ENCODE results near the gene MAP2. TPM values are rescaled to one million over a fixed set of nuclear protein-coding genes. Genes with fewer than 3 reads are reported as not detected.

Gene MAP2
- total RNA-seq, 3 donors from 2014 or later = 8.2 to 18.6 (median 11.5) TPM

- no peaks in the 10 kb centered on the region for H3K9me3 ChIP-seq
- H3K4me3 ChIP-seq = no peak overlapping the region
- no peaks in the 10 kb centered on the region for H3K4me1 ChIP-seq
- no peaks in the 10 kb centered on the region for H3K27me3 ChIP-seq
- no peak for DNase-seq (ENCODE audit: low spot score in 2 of 2)
- TF ChIP-seq POLR2AphosphoS5 (IDR thresholded peaks at IDR 0.05) (no peak), POLR2A (IDR thresholded peaks at IDR 0.05) (no peak)
- TF ChIP-seq, protein P1, sequence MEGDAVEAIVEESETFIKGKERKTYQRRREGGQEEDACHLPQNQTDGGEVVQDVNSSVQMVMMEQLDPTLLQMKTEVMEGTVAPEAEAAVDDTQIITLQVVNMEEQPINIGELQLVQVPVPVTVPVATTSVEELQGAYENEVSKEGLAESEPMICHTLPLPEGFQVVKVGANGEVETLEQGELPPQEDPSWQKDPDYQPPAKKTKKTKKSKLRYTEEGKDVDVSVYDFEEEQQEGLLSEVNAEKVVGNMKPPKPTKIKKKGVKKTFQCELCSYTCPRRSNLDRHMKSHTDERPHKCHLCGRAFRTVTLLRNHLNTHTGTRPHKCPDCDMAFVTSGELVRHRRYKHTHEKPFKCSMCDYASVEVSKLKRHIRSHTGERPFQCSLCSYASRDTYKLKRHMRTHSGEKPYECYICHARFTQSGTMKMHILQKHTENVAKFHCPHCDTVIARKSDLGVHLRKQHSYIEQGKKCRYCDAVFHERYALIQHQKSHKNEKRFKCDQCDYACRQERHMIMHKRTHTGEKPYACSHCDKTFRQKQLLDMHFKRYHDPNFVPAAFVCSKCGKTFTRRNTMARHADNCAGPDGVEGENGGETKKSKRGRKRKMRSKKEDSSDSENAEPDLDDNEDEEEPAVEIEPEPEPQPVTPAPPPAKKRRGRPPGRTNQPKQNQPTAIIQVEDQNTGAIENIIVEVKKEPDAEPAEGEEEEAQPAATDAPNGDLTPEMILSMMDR (IDR thresholded peaks at IDR 0.05) = no peak
- intact Hi-C loops (cut with DNase I; ENCODE audit: low total_unique reads) = no loop called here
- no peak overlapping the region for H3K27ac ChIP-seq
- H3K36me3 ChIP-seq = no peaks in the 10 kb centered on the region
These were observed 200.5 kb downstream of the MAP2 start for GRCh38 chr2:209624192-209624938.

DNA sequence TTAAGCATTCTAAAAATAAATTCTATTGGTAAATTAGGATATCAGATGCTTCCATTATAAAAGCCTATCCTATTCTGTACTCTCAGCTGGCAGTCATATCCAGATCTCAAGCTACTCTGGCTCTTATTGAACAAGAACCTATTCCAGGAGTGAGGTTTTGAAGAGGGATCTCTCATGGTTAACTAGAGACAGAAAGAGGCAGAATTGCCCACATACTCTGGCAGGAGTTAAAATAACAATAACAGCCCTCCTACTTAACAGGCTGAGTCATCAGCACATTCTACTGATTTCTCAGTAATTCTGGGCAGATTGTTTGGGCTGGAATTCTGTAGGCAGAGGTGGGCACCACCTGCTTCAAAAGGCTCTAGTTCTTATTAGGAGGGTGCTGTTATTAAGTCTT is 205.8 kb downstream of the MAP2 start:
- no peak overlapping the region for H3K27ac ChIP-seq
- TF ChIP-seq, protein P1 (IDR thresholded peaks at IDR 0.05) = no peak
- TF ChIP-seq POLR2A (IDR thresholded peaks at IDR 0.05) = no peak
- no peak for TF ChIP-seq POLR2AphosphoS5 (IDR thresholded peaks at IDR 0.05)
- intact Hi-C loops (cut with DNase I; ENCODE audit: low total_unique reads) = no loop called here
- H3K4me1 ChIP-seq = no peaks in the 10 kb centered on the region
- no peak overlapping the region for H3K4me3 ChIP-seq
- no peaks in the 10 kb centered on the region for H3K9me3 ChIP-seq
- no peak for DNase-seq (ENCODE audit: low spot score in 2 of 2)
- no peaks in the 10 kb centered on the region for H3K36me3 ChIP-seq
- no peaks in the 10 kb centered on the region for H3K27me3 ChIP-seq

DNA sequence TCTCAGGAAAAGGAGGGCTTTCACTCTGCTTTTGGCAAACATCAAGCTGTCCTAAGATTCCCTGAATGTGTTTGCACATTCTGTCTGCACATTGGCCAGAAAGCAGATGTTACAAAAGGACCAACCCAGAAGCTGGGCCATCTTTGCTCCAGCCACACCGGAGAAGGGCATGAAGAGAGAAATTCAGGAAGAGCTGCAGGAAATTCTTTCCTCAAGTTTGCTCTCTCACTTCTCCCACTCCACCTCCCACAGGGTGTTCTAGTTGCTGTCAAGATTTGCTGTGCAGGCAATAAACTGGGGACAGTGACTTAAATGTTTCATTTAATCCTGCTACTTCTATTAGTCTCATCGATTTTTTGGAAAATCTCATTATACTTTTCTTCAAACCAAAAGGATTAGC is 210.1 kb downstream of the MAP2 start:
- Histone ChIP-seq H3K27me3 (no peaks in the 10 kb centered on the region), H3K9me3 (no peaks in the 10 kb centered on the region), H3K27ac (no peak overlapping the region), H3K4me3 (no peak overlapping the region), H3K4me1 (no peaks in the 10 kb centered on the region), H3K36me3 (peaks cover 3% of the 10 kb centered on the region)
- intact Hi-C loops (cut with DNase I; ENCODE audit: low total_unique reads) = no loop called here
- DNase-seq (ENCODE audit: low spot score in 2 of 2) = no peak
- TF ChIP-seq, protein P1 (IDR thresholded peaks at IDR 0.05) = no peak
- no peak for TF ChIP-seq POLR2A (IDR thresholded peaks at IDR 0.05)
- no peak for TF ChIP-seq POLR2AphosphoS5 (IDR thresholded peaks at IDR 0.05)

GRCh38 chr2:209636076-209636475 is 212.2 kb downstream of the MAP2 start:
- TF ChIP-seq POLR2A (IDR thresholded peaks at IDR 0.05) (no peak), POLR2AphosphoS5 (IDR thresholded peaks at IDR 0.05) (no peak)
- TF ChIP-seq, protein P1 (IDR thresholded peaks at IDR 0.05) = no peak

GRCh38 chr2:209637293-209637692 is 213.4 kb downstream of the MAP2 start:
- DNase-seq (ENCODE audit: low spot score in 2 of 2) = no peak
- Histone ChIP-seq H3K36me3 (peaks cover 3% of the 10 kb centered on the region), H3K27ac (no peak overlapping the region), H3K4me3 (no peak overlapping the region), H3K9me3 (no peaks in the 10 kb centered on the region), H3K4me1 (no peaks in the 10 kb centered on the region), H3K27me3 (no peaks in the 10 kb centered on the region)
- TF ChIP-seq POLR2A (IDR thresholded peaks at IDR 0.05) = no peak
- TF ChIP-seq POLR2AphosphoS5 (IDR thresholded peaks at IDR 0.05) = no peak
- TF ChIP-seq, protein P1 (IDR thresholded peaks at IDR 0.05) = no peak
- intact Hi-C loops (cut with DNase I; ENCODE audit: low total_unique reads) = no loop called here

More at GRCh38 chr2:209636076-209636475, 212.2 kb downstream of the MAP2 start:
- intact Hi-C loops (cut with DNase I; ENCODE audit: low total_unique reads) = no loop called here
- no peak for DNase-seq (ENCODE audit: low spot score in 2 of 2)
- no peak overlapping the region for H3K27ac ChIP-seq
- no peaks in the 10 kb centered on the region for H3K4me1 ChIP-seq
- peaks cover 3% of the 10 kb centered on the region for H3K36me3 ChIP-seq
- H3K9me3 ChIP-seq = no peaks in the 10 kb centered on the region
- no peaks in the 10 kb centered on the region for H3K27me3 ChIP-seq
- no peak overlapping the region for H3K4me3 ChIP-seq
